Tibial nerve (tissue), 4 donors: Measurements from ENCODE around the gene SLC1A7. TPM values are rescaled to one million over a fixed set of nuclear protein-coding genes. Genes with fewer than 3 reads are reported as not detected.
A peak's percentile ranks its signal among the peaks of the same experiment; 100 is the strongest.

ENCODE experiments used
- DNase-seq, 2 donors: peaks; one replicate each; pipeline ENCODE4 v3.0.0-alpha.2; 2019; ENCODE audit warnings: low spot score in 2 of 2
- H3K27ac ChIP-seq, 4 donors: fragments of 200-600 bp; sonication (generic) in 3 of 4; one replicate each; pipeline ENCODE4 v1.5.1; 2017 to 2019; ENCODE audit warnings: mild to moderate bottlenecking in 1 of 4
- H3K27me3 ChIP-seq, 2 donors: fragments of 200-600 bp; sonication (generic) in 1 of 2; one replicate each; pipeline versions ENCODE4 v1.5.1 to v1.6.0; 2017 to 2019
- H3K36me3 ChIP-seq, 3 donors: fragments of 200-600 bp; sonication (generic); one replicate each; pipeline ENCODE4 v1.5.1; 2018 to 2019
- H3K4me1 ChIP-seq, 4 donors: fragments of 200-600 bp; sonication (generic) in 3 of 4; one replicate each; pipeline ENCODE4 v1.5.1; 2017 to 2019
- H3K4me3 ChIP-seq, 4 donors: fragments of 200-600 bp; sonication (generic) in 3 of 4; one replicate each; pipeline ENCODE4 v1.5.1; 2017 to 2019; ENCODE audit warnings: mild to moderate bottlenecking in 1 of 4, moderate library complexity in 1 of 4
- H3K9me3 ChIP-seq, 4 donors: fragments of 200-600 bp; sonication (generic) in 3 of 4; one replicate each; pipeline ENCODE4 v1.5.1; 2017 to 2019
- CTCF ChIP-seq, 5 experiments: fragments of 200-600 bp in 3 of 5; fragments of 450-650 bp in 2 of 5; sonication (generic) in 3 of 5; IDR thresholded peaks; one replicate each; pipeline ENCODE4 v1.5.1; 2016 to 2019; ENCODE audit warnings: antibody characterized with exemption in 5 of 5, mild to moderate bottlenecking in 3 of 5, moderate library complexity in 2 of 5
- EP300 ChIP-seq, 2 donors: sonication (generic); formaldehyde crosslinking; IDR thresholded peaks; one replicate each; pipeline ENCODE4 v1.6.1; 2017; ENCODE audit warnings: antibody characterized with exemption in 2 of 2, mild to moderate bottlenecking in 1 of 2
- POLR2A ChIP-seq, 2 donors: fragments of 450-650 bp; IDR thresholded peaks; one replicate each; pipeline ENCODE4 v1.6.1; 2017; ENCODE audit warnings: antibody characterized with exemption in 2 of 2, mild to moderate bottlenecking in 2 of 2, moderate library complexity in 2 of 2
- WGBS, 2 donors: methylation state at CpG; one replicate each; pipeline ENCODE4 v1.1.5; 2018; 5-methylcytosine and 5-hydroxymethylcytosine counted together
- total RNA-seq, 4 donors: library from RNA; depleted of rRNA; stranded (reverse); fragments of >200 nt; gene quantifications; one replicate each; pipeline ENCODE4 v1.1.0, GENCODE V29; 2016

The SLC1A7 gene
- total RNA-seq, 4 donors from 2014 or later, result 0.66 to 1.6 TPM; not detected in 2

GRCh38 chr1:53122201-53122885 is 20.1 kb downstream of the SLC1A7 start:
- Histone ChIP-seq H3K27me3 (no peaks in the 10 kb centered on the region), H3K9me3 (no peaks in the 10 kb centered on the region), H3K4me3 (no peak overlapping the region), H3K27ac (peak overlapping the region in 3 of 4 donors; percentile 75 to 84 (median 75)), H3K36me3 (no peaks in the 10 kb centered on the region), H3K4me1 (peaks cover 0 to 68% (median 25%) of the 10 kb centered on the region in 4 donors)
- no peak for DNase-seq
- no peak for TF ChIP-seq EP300 (IDR thresholded peaks at IDR 0.05)
- TF ChIP-seq CTCF (IDR thresholded peaks at IDR 0.05), result no peak
- no peak for TF ChIP-seq POLR2A (IDR thresholded peaks at IDR 0.05)
- 63 to 64% methylated on average over 9 to 10 of the region's 10 CpGs for WGBS, 2 donors

- peak overlapping the region in 3 of 4 donors; percentile 13 to 84 (median 30) for H3K27ac ChIP-seq
- H3K36me3 ChIP-seq, result no peaks in the 10 kb centered on the region
- no peaks in the 10 kb centered on the region for H3K27me3 ChIP-seq
- no peaks in the 10 kb centered on the region for H3K9me3 ChIP-seq
- no peak for TF ChIP-seq POLR2A (IDR thresholded peaks at IDR 0.05)
- TF ChIP-seq CTCF (IDR thresholded peaks at IDR 0.05), result no peak
- no peak for TF ChIP-seq EP300 (IDR thresholded peaks at IDR 0.05)
- 41 to 52% methylated on average over 17 of the region's 18 CpGs for WGBS, 2 donors
- peak in 1 of 2 donors; percentile 36 for DNase-seq
- H3K4me3 ChIP-seq, result no peak overlapping the region
- H3K4me1 ChIP-seq, result peaks cover 0 to 70% (median 25%) of the 10 kb centered on the region in 4 donors
These were observed 20.9 kb downstream of the SLC1A7 start for GRCh38 chr1:53121319-53122172.

- TF ChIP-seq POLR2A (IDR thresholded peaks at IDR 0.05) (no peak), EP300 (IDR thresholded peaks at IDR 0.05) (no peak), CTCF (IDR thresholded peaks at IDR 0.05) (no peak)
- Histone ChIP-seq H3K27ac (peak overlapping the region in 1 of 4 donors; percentile 84), H3K4me3 (no peak overlapping the region), H3K9me3 (no peaks in the 10 kb centered on the region), H3K4me1 (peaks cover 0 to 70% (median 27%) of the 10 kb centered on the region in 4 donors), H3K27me3 (no peaks in the 10 kb centered on the region), H3K36me3 (no peaks in the 10 kb centered on the region)
- WGBS, 2 donors, result 80 to 88% methylated on average over 11 to 12 of the region's 12 CpGs
- no peak for DNase-seq
These were observed 21.8 kb downstream of the SLC1A7 start for GRCh38 chr1:53120659-53121058.

GRCh38 chr1:53117836-53118235 is 24.6 kb downstream of the SLC1A7 start:
- no peak for DNase-seq
- 78 to 90% methylated on average over 9 of the region's 9 CpGs for WGBS, 2 donors
- H3K4me3 ChIP-seq, result no peak overlapping the region
- peaks cover 0 to 55% (median 9%) of the 10 kb centered on the region in 4 donors for H3K4me1 ChIP-seq
- no peaks in the 10 kb centered on the region for H3K36me3 ChIP-seq
- TF ChIP-seq POLR2A (IDR thresholded peaks at IDR 0.05) (no peak), CTCF (IDR thresholded peaks at IDR 0.05) (no peak), EP300 (IDR thresholded peaks at IDR 0.05) (no peak)
- no peaks in the 10 kb centered on the region for H3K9me3 ChIP-seq
- no peak overlapping the region for H3K27ac ChIP-seq
- no peaks in the 10 kb centered on the region for H3K27me3 ChIP-seq
